GM23338 (cell line): ENCODE measurements around the gene KRT71. TPM values are rescaled to one million over a fixed set of nuclear protein-coding genes. Genes with fewer than 3 reads are reported as not detected.

Experiments used
- ATAC-seq: fragments of 200-7000 bp; cut with Tn5 transposase; 3 replicates; pipeline ENCODE4 v1.9.1; 2020
- DNase-seq: peaks from one replicate; pipeline ENCODE4 v3.0.0-alpha.2; 2015; ENCODE audit warnings: low spot score
- H2AFZ ChIP-seq: fragments of 200-600 bp; sonication (generic); 2 replicates; pipeline ENCODE4 v1.8.0; 2016; ENCODE audit warnings: antibody characterized with exemption, mild to moderate bottlenecking, moderate library complexity
- H3F3A ChIP-seq: fragments of 200-600 bp; sonication (generic); replicated peaks from 2 replicates; pipeline ENCODE4 v1.8.0; 2017; ENCODE audit warnings: antibody characterized with exemption, mixed run types, low read depth
- H3K27ac ChIP-seq: fragments of 200-600 bp; sonication (generic); 2 replicates; pipeline ENCODE4 v1.6.1; 2016; ENCODE audit warnings: low read depth
- H3K27me3 ChIP-seq: fragments of 200-600 bp; sonication (generic); 2 replicates; pipeline ENCODE4 v1.8.0; 2016; ENCODE audit warnings: mild to moderate bottlenecking, mixed run types, moderate library complexity; ENCODE audit not compliant: insufficient read depth
- H3K36me3 ChIP-seq: fragments of 200-600 bp; sonication (generic); 2 replicates; pipeline ENCODE4 v1.8.0; 2016; ENCODE audit warnings: mild to moderate bottlenecking; ENCODE audit not compliant: insufficient read depth
- H3K4me1 ChIP-seq: fragments of 200-600 bp; sonication (generic); 2 replicates; pipeline ENCODE4 v1.8.0; 2016; ENCODE audit warnings: mild to moderate bottlenecking, moderate library complexity; ENCODE audit not compliant: insufficient read depth
- H3K4me2 ChIP-seq: fragments of 200-600 bp; sonication (generic); 2 replicates; pipeline ENCODE4 v1.7.1; 2017; ENCODE audit warnings: mixed run types
- H3K4me3 ChIP-seq: fragments of 200-600 bp; sonication (generic); 2 replicates; pipeline ENCODE4 v1.6.1; 2016; ENCODE audit warnings: mixed run types
- H3K79me2 ChIP-seq: fragments of 200-600 bp; sonication (generic); replicated peaks from 2 replicates; pipeline ENCODE4 v1.8.0; 2017; ENCODE audit warnings: mild to moderate bottlenecking; ENCODE audit not compliant: insufficient read depth
- H3K9me2 ChIP-seq: fragments of 200-600 bp; sonication (generic); 2 replicates; pipeline ENCODE4 v1.8.0; 2017; ENCODE audit not compliant: insufficient read depth
- H4K20me1 ChIP-seq: fragments of 200-600 bp; sonication (generic); replicated peaks from 2 replicates; pipeline ENCODE4 v1.8.0; 2017; ENCODE audit warnings: mild to moderate bottlenecking; ENCODE audit not compliant: insufficient read depth
- H3K27ac Mint-ChIP-seq: 2 replicates; pipeline ENCODE4 v1.8.0; 2020; ENCODE audit warnings: inconsistent platforms, mild to moderate bottlenecking, moderate library complexity, mixed read lengths
- H3K27me3 Mint-ChIP-seq: 3 replicates; pipeline ENCODE4 v1.8.0; 2022; ENCODE audit warnings: low read depth, mild to moderate bottlenecking, moderate library complexity, mixed read lengths, inconsistent platforms; ENCODE audit not compliant: insufficient read depth, poor library complexity
- H3K36me3 Mint-ChIP-seq: 3 replicates; pipeline ENCODE4 v1.8.0; 2021; ENCODE audit warnings: low read depth, mild to moderate bottlenecking, inconsistent platforms, moderate library complexity, mixed read lengths
- H3K4me1 Mint-ChIP-seq: 3 replicates; pipeline ENCODE4 v1.8.0; 2020; ENCODE audit warnings: mild to moderate bottlenecking, inconsistent platforms, mixed read lengths
- H3K4me3 Mint-ChIP-seq: 3 replicates; pipeline ENCODE4 v1.8.0; 2021; ENCODE audit warnings: moderate library complexity, mild to moderate bottlenecking, inconsistent platforms, mixed read lengths
- H3K9me3 Mint-ChIP-seq: 3 replicates; pipeline ENCODE4 v1.8.0; 2020; ENCODE audit warnings: moderate library complexity, mild to moderate bottlenecking, inconsistent platforms, mixed read lengths
- CTCF ChIP-seq, 2 experiments: fragments of 200-600 bp in 1 of 2; sonication (generic) in 1 of 2; conservative IDR thresholded peaks; 2 replicates each; pipeline versions ENCODE4 v1.5.1 to v1.6.1; 2016 to 2017; ENCODE audit warnings: antibody characterized with exemption in 2 of 2, low read depth in 2 of 2, mild to moderate bottlenecking in 2 of 2, moderate library complexity in 1 of 2
- ETS1 ChIP-seq: IDR thresholded peaks from 2 replicates; pipeline ENCODE4 v1.6.1; 2016; ENCODE audit warnings: antibody characterized with exemption
- EZH2phosphoT487 ChIP-seq: fragments of 200-600 bp; sonication (generic); IDR thresholded peaks from one replicate; pipeline ENCODE4 v1.8.1; 2018; ENCODE audit warnings: antibody characterized with exemption; ENCODE audit not compliant: unreplicated experiment
- NANOG ChIP-seq: IDR thresholded peaks from 2 replicates; pipeline ENCODE4 v1.6.1; 2016; ENCODE audit warnings: antibody characterized with exemption, borderline replicate concordance
- POLR2AphosphoS5 ChIP-seq: IDR thresholded peaks from 2 replicates; pipeline ENCODE4 v1.6.1; 2016; ENCODE audit warnings: antibody characterized with exemption, low read depth
- REST ChIP-seq: IDR thresholded peaks from one replicate; pipeline ENCODE4 v1.6.1; 2018; ENCODE audit warnings: antibody characterized with exemption; ENCODE audit not compliant: unreplicated experiment
- ZNF331 ChIP-seq: fragments of 250-450 bp; sonication (Bioruptor Pico); IDR thresholded peaks from 2 replicates; pipeline ENCODE4 v1.5.0; 2020; ENCODE audit warnings: low read depth, mild to moderate bottlenecking, moderate library complexity
- ZNF462 ChIP-seq: fragments of 250-450 bp; sonication (Bioruptor Pico); IDR thresholded peaks from 2 replicates; pipeline ENCODE4 v1.5.0; 2020; ENCODE audit warnings: mild to moderate bottlenecking, moderate library complexity
- polyA plus RNA-seq: library from polyadenylated mRNA; unstranded; fragments of >200 nt; fragmentation: Nextera tagmentation; extraction: Ambion mirVana; gene quantifications from 2 replicates; pipeline ENCODE4 v1.2.1, GENCODE V29; 2016
- total RNA-seq: library from RNA; depleted of rRNA; stranded (reverse); fragments of >200 nt; shearing (Covaris generic); gene quantifications from 2 replicates; pipeline ENCODE4 v1.2.3, GENCODE V29; 2014

The KRT71 gene
- total and polyA plus RNA-seq, 2 experiments from 2014 or later, result not detected

GRCh38 chr12:52497975-52498374 is 55.0 kb downstream of the KRT71 start:
- H3K27me3 Mint-ChIP-seq, result peaks cover 15% of the 10 kb centered on the region
- H3K4me1 Mint-ChIP-seq, result peaks cover 26% of the 10 kb centered on the region
- peaks cover 4% of the 10 kb centered on the region; the same call in 1 of the 2 replicates for H3K9me2 ChIP-seq
- no peaks in the 10 kb centered on the region for H3K36me3 Mint-ChIP-seq
- TF ChIP-seq CTCF (conservative IDR thresholded peaks at IDR 0.05; ENCODE audit: low read depth in 2 of 2) (no peak), POLR2AphosphoS5 (no peak), ZNF462 (CRISPR knock-in tag) (no peak), EZH2phosphoT487 (no peak), NANOG (no peak), ZNF331 (no peak), REST (no peak), ETS1 (no peak)
- H2AFZ ChIP-seq, result no peak overlapping the region
- DNase-seq, result no peak
- peaks cover 19% of the 10 kb centered on the region for H3K4me1 ChIP-seq
- no peaks in the 10 kb centered on the region for H3K36me3 ChIP-seq
- H3K4me3 ChIP-seq, result no peak overlapping the region
- ATAC-seq, result no peak
- no peak overlapping the region for H3K4me3 Mint-ChIP-seq
- H3K27ac Mint-ChIP-seq, result no peak overlapping the region
- no peaks in the 10 kb centered on the region for H3K79me2 ChIP-seq
- H3K9me3 Mint-ChIP-seq, result no peaks in the 10 kb centered on the region
- H3F3A ChIP-seq, result no peaks in the 10 kb centered on the region
- no peaks in the 10 kb centered on the region for H3K27me3 ChIP-seq
- H3K4me2 ChIP-seq, result no peak overlapping the region
- no peaks in the 10 kb centered on the region for H4K20me1 ChIP-seq
- H3K27ac ChIP-seq, result no peak overlapping the region
